ENCODE measurements around the gene CLCN7.
"Not testable (repeated sequence)": the region's sequence is repeated elsewhere in the genome, so short reads cannot be mapped to it uniquely, and the experiment has no call there.

CLCN7 gene

DNA sequence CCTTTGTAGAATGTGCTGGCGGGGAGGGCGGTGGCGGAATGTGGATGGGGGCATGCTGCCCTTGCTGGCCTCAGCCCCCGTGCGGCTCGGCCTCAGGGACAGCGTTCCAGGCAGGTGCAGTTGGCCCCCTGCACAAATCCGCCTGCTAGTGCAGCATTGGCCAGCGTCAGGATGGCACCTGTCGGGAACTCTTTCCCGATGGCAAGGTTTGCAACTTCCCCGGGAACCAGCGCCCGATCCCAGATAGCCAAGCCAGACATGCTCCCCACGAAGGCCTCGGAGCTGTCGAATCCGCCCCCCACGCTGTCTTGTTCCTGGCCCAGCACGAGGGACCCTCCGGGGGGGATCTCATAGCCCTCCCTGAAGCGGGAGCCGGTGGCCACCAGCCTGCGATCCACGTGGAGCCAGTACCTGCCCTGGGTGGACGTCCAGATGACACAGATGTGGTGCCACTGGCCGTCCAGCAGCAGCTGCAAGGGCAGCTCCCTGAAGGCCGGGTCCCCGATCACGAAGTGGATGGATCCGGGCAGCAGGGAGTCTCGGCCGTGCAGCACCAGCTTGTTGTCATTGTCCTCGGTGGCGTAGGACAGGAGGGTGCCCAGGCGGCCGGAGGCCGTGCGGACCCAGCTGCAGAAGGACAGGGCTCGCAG lies 11.1 kb upstream of the CLCN7 start:
- DNase-seq, result no peak

GRCh38 chr16:1481906-1482835 lies 7.3 kb upstream of the CLCN7 start:
- DNase-seq, result no peak

DNA sequence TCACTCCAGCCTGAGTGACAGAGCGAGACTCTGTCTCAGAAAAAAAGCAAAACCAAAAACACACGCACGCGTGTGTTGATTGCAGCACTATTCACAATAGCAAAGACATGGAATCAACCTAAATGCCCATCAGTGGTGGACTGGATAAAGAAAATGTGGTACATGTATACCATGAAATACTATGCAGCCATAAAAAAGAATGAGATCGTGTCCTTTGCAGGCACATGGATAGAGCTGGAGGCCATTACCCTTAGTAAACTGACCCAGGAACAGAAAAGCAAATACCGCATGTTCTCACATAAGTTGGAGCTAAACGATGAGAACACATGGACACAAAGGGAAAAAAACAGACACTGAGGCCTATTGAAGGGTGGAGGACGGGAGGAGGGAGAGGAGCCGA lies 4.1 kb upstream of the CLCN7 start:
- DNase-seq, result not testable (repeated sequence)

DNA sequence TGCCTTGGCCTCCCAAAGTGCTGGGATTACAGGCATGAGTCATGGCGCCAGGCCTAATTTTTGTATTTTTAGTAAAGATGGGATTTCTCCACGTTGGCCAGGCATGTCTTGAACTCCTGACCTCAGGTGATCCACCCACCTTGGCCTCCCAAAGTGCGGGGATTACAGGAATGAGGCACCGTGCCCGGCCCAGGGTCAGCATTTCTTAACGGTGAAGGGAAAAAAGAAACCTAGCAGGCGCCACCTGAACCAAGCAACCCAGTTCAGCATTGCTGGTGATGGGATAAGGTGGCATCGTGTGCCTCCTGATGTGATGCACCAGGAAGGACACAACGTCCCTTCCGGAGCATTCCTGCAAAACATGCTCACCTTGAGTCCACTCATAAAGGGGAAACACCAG lies 2.2 kb upstream of the CLCN7 start:
- no peak for DNase-seq

DNA sequence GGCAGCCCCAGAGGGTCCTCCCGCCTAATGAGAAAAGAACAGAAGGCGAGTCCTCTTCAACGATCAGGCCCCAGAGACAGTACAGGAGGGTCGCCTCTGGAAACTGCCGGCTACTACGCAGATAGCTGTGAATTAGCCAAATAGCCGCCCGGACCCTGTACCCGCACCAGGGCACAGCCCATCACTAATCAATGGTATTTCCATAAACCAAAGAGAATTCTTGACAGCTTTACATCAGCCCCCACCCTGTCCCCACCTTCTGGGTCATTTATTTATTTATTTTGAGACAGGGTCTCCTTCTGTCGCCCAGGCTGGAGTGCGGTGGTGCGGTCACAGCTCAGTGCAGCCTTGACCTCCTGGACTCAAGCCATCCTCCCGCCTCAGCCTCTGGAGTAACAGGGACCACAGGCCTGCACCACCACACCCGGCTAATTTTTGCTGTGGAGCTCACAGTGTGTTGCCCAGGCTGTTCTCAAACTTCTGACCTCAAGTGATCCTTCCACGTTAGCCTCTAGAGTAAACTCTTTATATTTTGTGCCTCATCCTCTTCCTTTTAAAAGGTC lies 805 bp upstream of the CLCN7 start:
- DNase-seq, result no peak

DNA sequence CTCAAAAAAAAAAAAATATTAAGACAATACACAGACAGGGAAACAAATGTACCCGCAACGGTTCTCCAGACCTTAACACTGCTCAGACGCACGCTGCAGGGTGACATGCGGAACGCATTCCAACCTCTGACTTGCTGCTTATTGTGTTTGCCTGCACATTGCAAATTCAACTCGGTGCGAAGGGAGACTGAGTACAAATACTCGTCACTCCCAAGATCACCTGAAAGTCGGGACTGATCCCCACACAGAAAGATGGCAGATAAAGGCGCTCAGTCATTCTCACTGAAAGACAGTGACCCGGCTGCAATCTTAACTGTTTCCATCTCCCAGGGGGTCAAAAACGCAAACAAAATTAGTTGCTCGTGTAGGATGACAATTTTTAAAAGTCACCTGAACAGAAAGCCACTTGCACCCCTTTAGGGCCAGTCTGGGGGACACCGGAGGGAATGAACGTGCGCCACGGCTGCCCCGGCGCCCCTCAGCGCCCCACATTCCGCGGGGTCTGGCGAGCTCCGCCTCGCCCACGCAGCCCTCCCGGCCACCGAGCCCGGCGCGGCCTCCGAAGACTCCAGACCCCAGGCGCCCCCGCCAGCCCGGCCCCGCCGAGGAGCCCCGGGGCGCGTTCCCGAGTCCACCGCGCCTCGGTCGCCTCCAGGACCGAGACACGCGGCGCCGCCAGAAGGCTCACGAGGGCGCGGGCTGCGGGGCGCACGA lies 589 bp downstream of the CLCN7 start:
- no peak for DNase-seq

- DNase-seq, result no peak
Observed at GRCh38 chr16:1472974-1473373, 1.9 kb downstream of the CLCN7 start.

GRCh38 chr16:1471569-1472194 lies 3.1 kb downstream of the CLCN7 start:
- no peak for DNase-seq

DNA sequence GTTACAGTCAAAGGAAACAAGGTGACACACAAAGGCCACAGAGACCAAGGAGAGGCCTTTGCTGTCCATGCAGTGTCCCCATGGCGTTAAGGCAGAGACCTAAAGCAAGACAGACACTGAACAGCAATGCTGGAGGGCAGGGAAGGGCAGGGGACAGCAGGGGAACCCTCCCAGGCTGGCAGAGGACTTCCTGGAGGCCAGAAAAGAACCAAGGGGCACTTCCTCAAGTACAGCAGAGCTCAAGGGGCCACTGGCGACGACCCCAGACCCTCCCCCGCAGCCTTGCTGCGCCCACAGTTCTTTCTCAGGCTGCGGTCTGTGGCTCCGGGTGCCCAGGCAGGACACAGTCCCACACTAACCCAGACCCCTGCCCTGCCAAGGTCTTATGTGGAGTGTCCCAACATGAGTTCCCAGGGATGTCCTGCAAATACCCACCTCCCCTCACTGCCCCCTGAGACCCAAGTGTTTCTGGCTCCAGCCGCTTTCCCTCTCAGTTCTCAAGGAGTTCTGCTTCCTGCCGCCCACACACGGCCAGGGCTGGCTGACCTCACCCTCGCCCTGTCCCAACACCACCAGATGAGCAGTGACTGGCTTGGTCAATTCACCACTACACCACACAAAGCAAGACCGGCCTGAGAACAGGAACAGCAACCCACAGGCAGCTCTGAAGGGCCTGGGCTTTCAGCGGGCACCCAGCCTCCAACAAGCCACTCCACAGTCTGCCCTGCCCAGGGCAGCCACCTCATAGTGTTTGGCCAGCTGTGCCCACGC lies 4.2 kb downstream of the CLCN7 start:
- DNase-seq, result no peak

GRCh38 chr16:1469693-1470201 lies 5.1 kb downstream of the CLCN7 start:
- DNase-seq, result no peak

DNA sequence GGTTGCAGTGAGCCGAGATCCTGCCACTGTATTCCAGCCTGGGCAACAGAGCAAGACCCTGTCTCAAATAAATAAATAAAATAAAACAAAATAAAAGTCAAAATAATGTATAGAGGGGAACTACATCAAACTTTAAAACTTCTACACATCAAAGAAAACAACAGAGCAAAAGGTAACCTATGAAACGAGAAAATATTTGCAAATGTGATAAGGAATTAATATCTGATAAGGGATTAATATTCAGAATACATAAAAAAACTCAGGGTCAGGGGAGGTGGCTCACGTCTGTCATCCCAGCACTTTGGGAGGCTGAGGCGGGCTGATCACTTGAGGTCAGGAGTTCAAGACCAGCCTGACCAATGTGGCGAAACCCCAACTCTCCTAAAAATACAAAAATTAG lies 5.7 kb downstream of the CLCN7 start:
- not testable (repeated sequence) for DNase-seq

- DNase-seq, result no peak
Observed at GRCh38 chr16:1468426-1468810, 6.4 kb downstream of the CLCN7 start.

GRCh38 chr16:1466968-1467521 lies 7.8 kb downstream of the CLCN7 start:
- DNase-seq, result no peak

- no peak for DNase-seq
Observed at GRCh38 chr16:1466054-1466453, 8.8 kb downstream of the CLCN7 start.

DNA sequence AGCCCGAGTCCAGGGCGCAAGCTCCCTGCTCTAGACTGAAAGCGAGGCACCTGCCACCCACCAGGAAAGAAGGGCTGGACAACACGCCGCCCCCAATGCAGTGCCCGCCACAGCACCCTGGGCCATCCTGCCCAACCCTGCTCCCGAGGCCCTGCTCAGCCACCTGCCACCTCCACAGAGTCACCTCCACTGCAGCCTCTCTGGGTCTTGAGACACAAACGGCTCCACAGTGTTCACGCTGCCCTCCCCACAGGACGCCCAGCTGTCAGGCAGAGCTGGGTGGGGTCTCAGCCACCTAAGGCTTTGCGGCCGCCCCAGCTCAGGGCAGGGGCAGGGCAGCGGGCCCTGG lies 9.3 kb downstream of the CLCN7 start:
- DNase-seq, result no peak

- no peak for DNase-seq
Observed at GRCh38 chr16:1464894-1465566, 9.8 kb downstream of the CLCN7 start.

- no peak for DNase-seq
Observed at GRCh38 chr16:1464196-1464893, 10.5 kb downstream of the CLCN7 start.

- no peak for DNase-seq
Observed at GRCh38 chr16:1461146-1461545, 13.7 kb downstream of the CLCN7 start.

- DNase-seq, result no peak
Observed at GRCh38 chr16:1460602-1461138, 14.2 kb downstream of the CLCN7 start.

DNA sequence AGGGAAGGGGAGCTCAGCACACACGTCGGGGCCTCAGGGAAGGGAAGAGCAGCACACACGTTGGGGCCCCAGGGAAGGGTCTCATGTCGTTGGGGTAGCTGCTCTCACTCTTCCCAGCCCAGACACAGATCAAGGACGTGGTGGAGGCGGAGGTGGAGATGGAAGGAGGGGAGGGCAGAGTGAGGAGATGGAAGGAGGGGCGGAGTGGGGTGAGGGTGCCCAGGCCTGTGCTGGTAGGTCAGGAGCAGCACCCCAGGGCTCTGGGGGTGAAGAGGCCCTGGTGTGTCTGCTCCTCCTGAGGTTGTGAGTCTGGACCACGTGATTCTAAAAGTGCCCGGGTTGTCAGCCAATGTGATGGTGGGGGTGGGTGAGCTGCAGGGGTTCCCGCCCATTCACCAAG lies 14.9 kb downstream of the CLCN7 start:
- no peak for DNase-seq

All from activated naive CD4-positive, alpha-beta T cell (primary cell).